GM18907 (cell line): ENCODE results near the gene CACNA1D.
A peak's percentile ranks its signal among the peaks of the same experiment; 100 is the strongest.
"Not testable (repeated sequence)": the region's sequence is repeated elsewhere in the genome, so short reads cannot be mapped to it uniquely, and the experiment has no call there.

ENCODE experiments used
- ATAC-seq: cut with Tn5 transposase; IDR thresholded peaks from one replicate; pipeline ENCODE4 v1.9.1; 2021; ENCODE audit warnings: mild to moderate bottlenecking, moderate library complexity; ENCODE audit not compliant: unreplicated experiment

The CACNA1D gene

GRCh38 chr3:53646723-53647122 is 152.3 kb downstream of the CACNA1D start:
- peak; percentile 75 for ATAC-seq

- ATAC-seq, result no peak
These were observed 155.4 kb downstream of the CACNA1D start for GRCh38 chr3:53649816-53650215.

GRCh38 chr3:53650424-53650823 is 156.0 kb downstream of the CACNA1D start:
- peak; percentile 61 for ATAC-seq

GRCh38 chr3:53650928-53651661 is 156.7 kb downstream of the CACNA1D start:
- no peak for ATAC-seq

GRCh38 chr3:53651927-53652326 is 157.5 kb downstream of the CACNA1D start:
- no peak for ATAC-seq

- ATAC-seq, result no peak
These were observed 163.2 kb downstream of the CACNA1D start for GRCh38 chr3:53657651-53658050.

- no peak for ATAC-seq
These were observed 164.3 kb downstream of the CACNA1D start for GRCh38 chr3:53658613-53659193.

GRCh38 chr3:53659996-53660395 is 165.6 kb downstream of the CACNA1D start:
- no peak for ATAC-seq

GRCh38 chr3:53661480-53661879 is 167.1 kb downstream of the CACNA1D start:
- ATAC-seq, result no peak

GRCh38 chr3:53664812-53665211 is 170.4 kb downstream of the CACNA1D start:
- ATAC-seq, result not testable (repeated sequence)

- ATAC-seq, result no peak
These were observed 171.4 kb downstream of the CACNA1D start for GRCh38 chr3:53665608-53666425.

- ATAC-seq, result no peak
These were observed 174.5 kb downstream of the CACNA1D start for GRCh38 chr3:53668872-53669271.

GRCh38 chr3:53670721-53671120 is 176.3 kb downstream of the CACNA1D start:
- no peak for ATAC-seq

- ATAC-seq, result no peak
These were observed 177.0 kb downstream of the CACNA1D start for GRCh38 chr3:53671192-53671960.

- ATAC-seq, result no peak
These were observed 177.5 kb downstream of the CACNA1D start for GRCh38 chr3:53671961-53672299.

GRCh38 chr3:53672981-53673380 is 178.6 kb downstream of the CACNA1D start:
- ATAC-seq, result no peak

- no peak for ATAC-seq
These were observed 179.4 kb downstream of the CACNA1D start for GRCh38 chr3:53673722-53674350.

GRCh38 chr3:53674582-53674981 is 180.2 kb downstream of the CACNA1D start:
- ATAC-seq, result no peak

GRCh38 chr3:53675022-53675697 is 180.7 kb downstream of the CACNA1D start:
- ATAC-seq, result no peak

GRCh38 chr3:53675942-53676341 is 181.5 kb downstream of the CACNA1D start:
- no peak for ATAC-seq
